Left hindlimb (tissue), 1 donor: ENCODE data around the gene ZNF337.
A peak's percentile ranks its signal among the peaks of the same experiment; 100 is the strongest.
"Not testable (repeated sequence)": the region's sequence is repeated elsewhere in the genome, so short reads cannot be mapped to it uniquely, and the experiment has no call there.

Experiments used
- DNase-seq: peaks from one replicate; pipeline ENCODE4 v3.0.0-alpha.2; 2018

Gene ZNF337

GRCh38 chr20:25696371-25697131 lies at the start of gene ZNF337:
Gene ZNF337 (minus strand): TSS chr20:25696853. CDS start chr20:25686417, 10,436 bp downstream.
- peak; percentile 96 for DNase-seq

- DNase-seq = no peak
Observed at GRCh38 chr20:25745738-25746137, 49.1 kb upstream of the ZNF337 start.

GRCh38 chr20:25745100-25745499 lies 48.4 kb upstream of the ZNF337 start:
- no peak for DNase-seq

- no peak for DNase-seq
Observed at GRCh38 chr20:25744261-25744660, 47.6 kb upstream of the ZNF337 start.

- no peak for DNase-seq
Observed at GRCh38 chr20:25741088-25741487, 44.4 kb upstream of the ZNF337 start.

- DNase-seq = no peak
Observed at GRCh38 chr20:25739615-25740320, 43.1 kb upstream of the ZNF337 start.

GRCh38 chr20:25738198-25738597 lies 41.5 kb upstream of the ZNF337 start:
- no peak for DNase-seq

- no peak for DNase-seq
Observed at GRCh38 chr20:25733903-25734302, 37.2 kb upstream of the ZNF337 start.

- no peak for DNase-seq
Observed at GRCh38 chr20:25730862-25731261, 34.2 kb upstream of the ZNF337 start.

GRCh38 chr20:25726357-25726756 lies 29.7 kb upstream of the ZNF337 start:
- DNase-seq = no peak

- no peak for DNase-seq
Observed at GRCh38 chr20:25725639-25726038, 29.0 kb upstream of the ZNF337 start.

- no peak for DNase-seq
Observed at GRCh38 chr20:25723975-25724374, 27.3 kb upstream of the ZNF337 start.

GRCh38 chr20:25720285-25720684 lies 23.6 kb upstream of the ZNF337 start:
- no peak for DNase-seq

- DNase-seq = not testable (repeated sequence)
Observed at GRCh38 chr20:25718896-25719809, 22.5 kb upstream of the ZNF337 start.

- no peak for DNase-seq
Observed at GRCh38 chr20:25707695-25708094, 11.0 kb upstream of the ZNF337 start.

- no peak for DNase-seq
Observed at GRCh38 chr20:25706793-25707192, 10.1 kb upstream of the ZNF337 start.

GRCh38 chr20:25705830-25706351 lies 9.2 kb upstream of the ZNF337 start:
- no peak for DNase-seq

- DNase-seq = not testable (repeated sequence)
Observed at GRCh38 chr20:25704303-25704702, 7.7 kb upstream of the ZNF337 start.

- not testable (repeated sequence) for DNase-seq
Observed at GRCh38 chr20:25700835-25701234, 4.2 kb upstream of the ZNF337 start.

- DNase-seq = no peak
Observed at GRCh38 chr20:25699914-25700313, 3.3 kb upstream of the ZNF337 start.

- DNase-seq = no peak
Observed at GRCh38 chr20:25697132-25697446, 436 bp upstream of the ZNF337 start.

- DNase-seq = peak; percentile 39
Observed at GRCh38 chr20:25695532-25696370, 902 bp downstream of the ZNF337 start.
